GM19467 (cell line): ENCODE results near the gene FAM81B.

Experiments
- ATAC-seq: cut with Tn5 transposase; IDR thresholded peaks from one replicate; pipeline ENCODE4 v1.9.1; 2021; ENCODE audit warnings: mild to moderate bottlenecking, moderate library complexity; ENCODE audit not compliant: unreplicated experiment

FAM81B gene

DNA sequence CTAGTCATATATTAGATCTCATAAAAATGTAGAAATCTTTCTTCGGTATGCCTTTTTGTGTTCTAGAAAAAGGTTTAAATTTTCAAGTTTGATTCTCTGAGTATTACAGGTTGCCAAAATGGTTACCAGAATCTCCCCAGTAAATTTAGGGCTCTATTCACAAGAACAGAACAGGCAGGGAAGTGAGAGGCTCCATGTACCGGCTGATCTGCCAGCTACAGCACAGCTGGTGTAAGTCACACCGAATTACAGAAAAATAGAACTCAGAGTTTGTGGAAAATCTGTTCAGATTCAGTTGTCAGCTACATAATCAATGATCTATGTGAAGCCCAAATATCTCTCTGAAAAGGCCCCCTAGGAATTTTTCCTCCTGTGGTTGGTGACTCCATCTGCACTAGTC, 10.5 kb downstream of the FAM81B start:
- ATAC-seq, result no peak

DNA sequence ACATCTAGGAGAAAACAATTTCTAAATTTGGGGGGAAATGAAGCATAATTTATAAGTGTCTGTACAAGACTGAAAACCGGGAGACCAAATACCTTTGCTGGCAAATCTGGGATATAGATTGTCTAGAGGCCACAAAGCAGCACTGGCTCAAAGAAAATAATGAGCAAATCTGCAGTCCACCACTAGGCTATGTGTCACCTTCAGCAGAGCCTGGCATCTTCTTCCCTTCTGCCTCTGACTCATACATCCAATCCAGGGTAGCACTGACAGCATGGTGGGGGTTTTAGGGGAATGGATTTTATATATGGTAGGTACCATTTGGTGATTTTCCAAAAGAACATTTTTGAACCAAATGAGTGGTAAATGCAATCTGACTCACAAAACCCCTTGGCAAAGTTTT, 12.8 kb downstream of the FAM81B start:
- no peak for ATAC-seq

DNA sequence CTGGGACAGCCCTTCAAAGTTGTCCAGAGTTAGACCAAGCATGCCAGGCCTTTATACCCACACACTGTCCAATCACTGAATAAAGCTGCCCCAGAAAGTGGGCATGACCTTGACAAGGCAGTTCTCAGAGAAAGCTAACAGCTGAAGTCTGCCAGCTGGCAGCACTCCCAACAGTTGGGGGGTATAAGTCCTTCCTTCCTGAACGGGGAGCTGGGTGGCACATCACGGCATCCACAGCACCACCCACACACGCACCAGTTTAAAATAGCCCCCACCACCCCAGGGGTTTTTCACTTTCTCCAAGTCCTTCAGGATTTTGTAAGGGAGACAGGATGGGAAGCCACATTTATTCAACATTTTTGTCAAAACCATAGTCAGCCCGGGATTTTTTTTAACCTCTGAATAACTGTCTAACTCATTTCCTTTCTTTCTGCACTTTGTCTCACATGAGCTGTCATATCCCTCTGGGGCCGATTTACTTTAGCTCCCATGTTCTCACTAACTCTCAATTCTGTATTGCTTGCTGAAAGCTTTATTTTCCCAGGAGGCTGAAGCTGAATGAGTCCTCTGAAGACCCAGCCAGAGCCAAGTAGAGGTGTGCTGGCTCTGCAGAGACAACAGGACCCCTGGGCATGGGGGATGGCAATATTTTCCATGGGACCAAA, 15.4 kb downstream of the FAM81B start:
- ATAC-seq, result no peak

DNA sequence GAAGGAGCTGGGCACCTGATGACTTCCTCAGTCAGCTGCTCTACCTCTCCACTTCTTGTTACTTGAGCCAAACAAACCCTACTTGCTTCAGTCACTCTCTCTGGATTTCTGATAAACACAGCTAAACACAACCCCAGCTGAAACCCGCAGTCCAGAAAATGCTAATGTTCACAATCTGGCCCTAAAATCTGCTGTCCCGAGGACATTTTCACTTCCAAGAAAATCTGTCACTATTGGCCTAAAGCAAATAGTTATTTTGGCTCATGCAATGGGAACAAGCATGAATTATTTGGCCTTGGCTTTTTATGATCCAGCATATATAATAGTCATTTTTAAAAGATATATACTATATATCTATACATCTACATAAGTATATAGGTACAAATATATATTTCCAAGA, 19.1 kb downstream of the FAM81B start:
- no peak for ATAC-seq

DNA sequence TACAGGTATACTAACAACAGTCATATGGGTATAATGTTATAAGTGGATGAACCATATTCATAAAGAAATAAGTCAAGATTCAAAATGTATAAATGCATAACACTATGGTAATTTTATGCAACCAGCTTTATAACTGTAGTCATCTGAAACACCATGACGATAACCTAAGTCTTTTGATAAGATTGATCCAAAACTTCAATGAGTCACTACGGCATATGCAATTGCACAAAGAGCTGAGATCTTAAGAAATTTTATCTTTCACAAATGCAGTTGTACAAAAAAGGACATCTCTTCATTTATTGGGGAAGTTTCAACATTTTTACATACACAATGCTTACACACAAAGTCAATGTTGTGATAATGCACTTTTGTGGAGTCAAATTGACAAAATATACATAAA, 20.3 kb downstream of the FAM81B start:
- no peak for ATAC-seq

DNA sequence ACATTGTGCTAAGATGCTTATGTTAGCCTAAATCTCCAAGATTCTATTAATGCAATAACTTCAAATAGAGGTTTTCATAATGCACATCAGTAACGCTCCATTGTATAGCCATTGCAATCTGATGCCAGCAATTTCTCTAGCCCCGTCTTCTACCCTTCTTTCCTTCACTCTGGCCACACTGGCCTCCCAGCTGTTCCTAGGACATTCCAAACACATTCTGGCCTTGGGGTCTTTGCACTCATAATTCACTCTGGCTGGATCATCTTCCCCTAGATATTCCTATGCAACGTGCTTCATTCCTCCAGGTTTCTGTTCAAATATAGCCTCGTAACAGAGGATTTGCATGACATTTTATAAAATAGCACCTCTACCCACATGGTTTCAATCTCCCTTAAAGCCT, 23.3 kb downstream of the FAM81B start:
- ATAC-seq, result no peak

DNA sequence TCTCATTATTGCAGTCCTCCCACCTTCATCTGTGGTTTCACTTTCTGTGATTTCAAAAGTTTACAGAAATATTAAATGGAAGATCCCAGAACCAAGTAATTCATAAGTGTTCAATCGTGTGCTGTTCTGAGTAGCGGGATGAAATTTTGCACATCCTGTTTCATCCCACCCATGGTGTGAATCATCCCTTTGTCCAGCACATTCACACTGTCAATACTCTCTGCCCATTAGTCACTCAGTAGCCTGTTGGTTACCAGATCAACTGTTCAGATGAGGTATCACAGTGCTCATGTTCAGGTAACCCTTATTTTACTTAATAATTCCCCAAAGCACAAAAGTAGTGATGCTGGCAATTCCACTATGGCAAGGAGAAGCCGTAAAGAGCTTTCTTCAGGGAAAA, 26.8 kb downstream of the FAM81B start:
- no peak for ATAC-seq

DNA sequence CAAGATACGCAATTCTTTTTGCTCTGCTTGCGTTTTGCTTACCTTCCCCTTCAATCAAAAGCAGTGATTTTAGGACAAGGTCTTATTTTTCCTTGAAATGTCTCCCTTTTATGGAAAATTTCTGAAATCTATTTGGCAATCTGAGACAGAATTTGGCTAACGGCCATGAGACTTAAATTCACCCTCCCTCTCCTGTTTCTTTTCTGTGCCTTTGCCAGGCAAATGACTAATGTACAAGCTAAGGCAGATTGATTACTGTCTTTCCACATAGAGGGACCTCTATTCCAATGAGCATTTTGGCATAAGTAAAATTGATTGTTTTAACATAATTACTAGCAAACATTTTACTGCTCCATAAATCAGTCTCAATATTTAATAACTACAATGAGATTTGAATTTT, 31.7 kb downstream of the FAM81B start:
- ATAC-seq, result no peak

DNA sequence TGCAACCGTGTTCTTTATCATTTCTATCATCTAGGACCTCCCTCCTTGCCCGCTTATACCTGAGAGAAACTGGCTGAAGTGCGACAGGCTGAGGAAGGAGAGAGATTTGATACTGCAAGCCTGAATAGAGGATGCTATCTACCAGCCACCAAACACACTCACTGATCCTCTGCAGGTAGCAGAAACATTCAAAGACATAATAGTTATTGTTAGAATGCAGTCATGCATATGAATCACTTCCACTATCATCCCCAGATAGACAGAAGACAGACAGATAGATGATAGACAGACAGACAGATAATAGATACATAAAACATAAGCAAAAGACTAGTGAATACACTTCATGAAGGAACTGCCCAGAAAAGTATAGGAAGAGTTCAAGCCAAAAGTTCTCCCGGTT, 32.9 kb downstream of the FAM81B start:
- no peak for ATAC-seq

DNA sequence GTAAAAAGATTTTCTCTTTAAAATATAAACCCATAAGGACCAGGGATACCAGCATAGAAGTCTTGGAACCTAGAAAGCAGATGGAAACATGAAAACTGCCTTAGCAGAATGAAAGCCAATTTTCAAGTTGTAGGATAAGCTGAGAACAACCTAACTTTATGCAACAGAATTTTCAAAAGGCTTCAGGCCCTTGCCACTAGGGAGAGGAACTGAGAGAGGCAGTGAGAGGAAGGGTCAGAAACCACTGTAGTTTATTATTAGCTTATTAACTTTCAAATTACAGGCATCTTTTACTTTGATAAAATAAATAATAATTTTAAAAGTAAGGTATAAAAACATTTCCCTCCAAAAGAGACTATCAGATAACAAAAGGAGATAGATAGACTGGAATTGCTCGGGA, 33.4 kb downstream of the FAM81B start:
- peak; percentile 59 for ATAC-seq

DNA sequence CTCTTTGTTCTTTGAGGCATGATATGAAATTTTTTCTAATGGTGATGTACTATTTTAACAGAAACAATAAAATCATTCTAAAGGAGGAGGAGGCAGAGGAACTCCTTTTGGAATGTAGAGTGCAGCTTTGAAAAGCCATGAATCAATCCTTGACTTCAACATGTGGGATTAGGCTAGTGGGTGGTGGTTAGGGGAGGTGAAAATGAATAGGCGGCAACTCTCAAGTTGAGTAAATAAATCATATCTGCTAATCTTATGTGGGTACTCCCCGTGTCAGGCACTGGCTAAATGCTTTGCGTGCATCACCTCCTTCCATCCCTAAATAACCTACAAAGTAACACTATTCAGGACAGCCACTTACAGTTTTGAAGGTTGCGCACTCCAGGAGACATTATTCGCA, 35.1 kb downstream of the FAM81B start:
- ATAC-seq, result no peak

DNA sequence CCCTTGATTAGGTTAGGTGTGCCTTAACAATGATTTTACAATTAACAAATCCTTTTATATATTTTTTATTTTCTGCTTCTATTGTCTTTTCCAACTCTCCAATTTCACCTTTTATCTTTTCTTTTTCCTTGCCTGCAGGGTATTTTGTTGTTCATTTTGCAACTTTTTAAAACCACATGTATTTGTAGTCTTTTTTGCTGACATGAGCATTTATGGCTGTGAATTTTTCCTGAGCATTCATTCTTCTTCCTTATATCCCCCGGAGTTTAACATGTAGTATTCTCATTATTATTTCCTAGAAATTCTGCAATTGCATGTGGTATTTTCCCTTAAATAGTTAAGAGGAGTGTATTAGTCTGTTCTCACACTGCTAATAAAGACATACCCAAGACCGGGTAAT, 41.6 kb downstream of the FAM81B start:
- no peak for ATAC-seq

DNA sequence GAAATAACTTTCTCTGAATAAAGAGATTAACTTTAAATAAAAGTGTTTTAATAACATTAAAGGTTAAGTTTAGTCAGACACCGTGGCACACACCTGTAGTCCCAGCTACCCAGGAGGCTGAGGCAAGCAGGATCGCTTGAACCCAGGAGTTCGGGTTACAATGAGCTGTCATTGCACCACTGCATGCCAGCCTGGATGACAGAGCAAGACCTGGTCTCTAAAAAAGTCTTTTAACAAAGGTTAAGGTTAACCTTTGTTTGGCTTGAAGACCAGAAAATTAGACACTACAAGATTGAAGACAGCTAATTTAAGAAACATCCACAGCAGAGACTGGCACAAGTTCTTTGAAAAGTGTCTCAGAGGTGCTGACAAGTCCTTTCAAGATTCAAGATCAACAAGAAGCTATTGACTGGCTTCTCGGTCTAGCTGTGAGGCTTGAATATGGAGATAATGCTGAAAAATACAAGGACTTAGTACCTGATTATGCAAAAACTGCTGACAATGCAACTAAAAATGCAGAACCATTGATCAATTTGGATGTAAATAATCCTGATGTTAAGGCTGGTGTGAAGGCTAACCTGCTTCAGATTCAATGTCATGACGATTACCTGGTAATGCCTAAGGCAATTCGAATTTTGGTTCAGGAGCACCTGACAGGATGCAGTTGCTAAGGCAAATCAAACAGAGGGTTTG, 48.8 kb downstream of the FAM81B start:
- ATAC-seq, result no peak

DNA sequence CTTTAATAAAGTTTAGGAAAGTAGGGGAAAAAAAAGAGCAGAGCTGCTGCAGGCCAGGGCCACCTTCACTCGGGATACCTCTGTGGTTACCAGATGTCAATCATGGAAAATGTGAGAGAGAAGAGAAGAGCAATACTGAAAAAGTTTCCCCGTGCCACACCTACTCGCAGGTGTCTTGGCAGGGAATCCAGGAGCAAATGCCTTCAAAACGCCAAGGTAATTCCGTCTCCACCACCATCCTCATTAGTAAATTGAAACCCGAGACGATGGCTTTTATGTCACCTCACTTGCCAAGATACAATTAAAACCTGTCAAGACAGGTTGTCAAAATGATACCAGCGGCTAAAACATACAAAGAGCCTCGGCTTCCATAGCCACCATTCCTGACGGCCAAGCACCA, 49.7 kb downstream of the FAM81B start:
- ATAC-seq, result no peak

DNA sequence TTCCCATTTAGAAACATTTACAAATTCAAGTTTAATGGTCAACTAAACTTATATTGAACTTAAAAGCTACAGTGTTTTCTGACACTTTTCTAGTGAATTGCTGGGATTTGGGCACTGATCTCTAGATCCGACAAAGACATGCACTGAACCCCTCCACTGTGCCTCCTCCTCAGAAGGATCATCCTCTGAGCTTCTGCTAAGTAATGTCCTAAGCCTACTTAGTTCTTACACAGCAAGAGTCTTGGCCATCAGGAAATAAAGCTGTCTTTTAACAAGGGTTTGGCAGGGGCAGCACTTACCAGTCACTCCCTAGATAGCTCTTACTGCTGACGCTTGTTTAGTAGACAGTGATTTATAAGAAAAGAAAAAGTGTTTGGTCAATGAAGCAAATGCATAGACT, 50.5 kb downstream of the FAM81B start:
- ATAC-seq, result no peak

DNA sequence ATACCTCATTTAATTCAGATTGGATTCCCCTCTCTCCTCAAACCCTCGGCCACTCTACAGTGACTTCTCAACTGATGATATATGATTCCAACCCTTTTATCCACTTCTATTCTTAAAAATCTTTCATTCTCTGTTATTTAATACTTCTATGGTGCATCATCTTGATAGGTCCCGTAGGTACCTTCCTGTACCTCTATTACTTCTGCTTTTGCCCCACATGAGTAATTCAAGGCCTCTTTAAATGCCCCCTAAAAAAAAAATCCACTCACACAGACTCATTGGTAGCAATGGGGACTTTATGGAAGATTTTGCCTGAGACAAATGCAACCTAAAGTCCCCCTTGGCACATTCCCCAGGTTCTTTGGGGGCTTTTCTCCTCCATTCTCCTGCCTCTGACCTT, 54.3 kb downstream of the FAM81B start:
- ATAC-seq, result no peak

DNA sequence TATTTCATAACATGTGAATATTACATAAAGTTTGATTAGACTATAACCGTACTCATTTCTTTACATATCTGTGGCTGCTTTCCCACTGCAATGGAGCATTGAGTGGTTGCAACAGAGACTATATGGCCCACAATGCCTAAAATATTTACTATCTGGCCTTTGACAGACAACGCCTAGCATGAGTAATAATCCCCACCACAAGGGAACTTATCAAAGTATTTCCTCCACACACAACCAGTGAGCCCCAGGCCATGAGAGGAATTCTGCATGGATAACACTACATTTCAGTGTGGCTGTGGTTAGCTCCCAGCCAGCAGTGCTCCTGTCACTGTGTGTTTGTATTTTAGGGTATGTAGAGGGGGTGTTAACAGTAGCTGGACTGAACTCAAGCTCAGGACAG, 54.8 kb downstream of the FAM81B start:
- no peak for ATAC-seq

DNA sequence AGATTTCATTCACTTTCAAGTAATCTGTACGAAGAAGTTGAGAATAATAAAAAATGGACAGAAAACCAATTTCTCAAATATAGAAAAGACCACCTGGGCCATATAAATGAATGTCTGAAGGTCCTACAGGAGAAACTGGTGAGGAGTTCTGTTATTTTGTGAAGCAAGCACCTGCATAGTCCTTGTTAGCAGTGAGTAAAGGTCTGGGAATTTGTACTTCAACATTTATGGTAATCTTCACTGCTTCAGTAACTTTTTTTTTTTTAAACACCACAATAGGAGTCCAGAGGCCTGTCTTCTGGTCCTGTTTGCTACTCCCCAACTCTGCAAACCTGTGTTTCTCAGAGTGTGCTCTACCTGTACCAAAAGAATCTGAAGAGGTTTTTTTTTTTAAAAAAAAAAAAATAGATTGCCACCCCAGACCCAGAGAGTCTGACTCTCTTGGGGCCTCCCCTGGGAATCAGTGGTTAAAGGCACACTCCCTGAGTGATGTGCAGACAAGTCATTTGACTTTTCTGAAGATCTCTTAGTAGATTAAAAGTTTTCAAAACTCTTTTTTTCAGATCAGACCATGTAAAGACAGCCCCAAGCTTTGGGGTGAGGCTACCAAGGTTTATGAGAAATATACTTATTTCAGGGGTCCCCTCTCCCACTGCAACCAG, 55.5 kb downstream of the FAM81B start:
- no peak for ATAC-seq

DNA sequence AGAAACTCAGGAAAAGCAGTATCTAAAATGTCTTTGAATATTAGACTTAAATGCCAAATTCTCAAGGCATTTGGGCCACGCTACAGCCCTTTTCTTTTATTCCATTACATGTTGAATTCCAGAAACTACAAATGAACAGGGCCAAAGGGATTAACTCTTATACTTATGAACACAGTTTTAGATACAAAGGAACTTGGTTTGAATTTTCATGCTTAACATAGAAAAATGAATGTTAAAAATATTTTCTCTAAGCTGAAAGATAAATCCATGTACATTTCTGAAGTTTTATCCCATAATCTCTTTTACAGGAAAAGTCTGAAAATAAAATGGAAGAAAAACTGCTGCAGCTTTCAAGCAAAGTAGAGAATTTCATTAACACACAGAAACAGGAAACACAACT, 56.8 kb downstream of the FAM81B start:
- ATAC-seq, result no peak

DNA sequence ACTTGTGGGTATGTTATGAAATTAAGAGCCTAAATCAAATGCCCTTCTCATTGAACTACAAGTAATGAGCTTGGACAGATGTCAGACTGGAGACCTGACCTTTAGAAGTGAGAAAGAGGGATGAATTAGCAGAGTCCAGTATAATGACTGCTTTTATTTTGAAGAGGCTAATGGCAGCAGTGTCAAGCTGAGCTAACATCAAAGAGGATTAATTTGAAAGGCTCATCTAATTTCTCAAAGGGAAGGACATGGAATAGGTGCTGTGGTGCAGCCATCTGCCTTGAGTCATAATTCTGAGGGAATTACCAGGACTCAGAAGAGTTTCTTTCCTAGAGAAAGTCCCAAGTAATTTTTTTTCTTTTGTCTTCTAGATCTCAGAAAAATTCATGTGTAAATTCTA, 57.6 kb downstream of the FAM81B start:
- no peak for ATAC-seq

DNA sequence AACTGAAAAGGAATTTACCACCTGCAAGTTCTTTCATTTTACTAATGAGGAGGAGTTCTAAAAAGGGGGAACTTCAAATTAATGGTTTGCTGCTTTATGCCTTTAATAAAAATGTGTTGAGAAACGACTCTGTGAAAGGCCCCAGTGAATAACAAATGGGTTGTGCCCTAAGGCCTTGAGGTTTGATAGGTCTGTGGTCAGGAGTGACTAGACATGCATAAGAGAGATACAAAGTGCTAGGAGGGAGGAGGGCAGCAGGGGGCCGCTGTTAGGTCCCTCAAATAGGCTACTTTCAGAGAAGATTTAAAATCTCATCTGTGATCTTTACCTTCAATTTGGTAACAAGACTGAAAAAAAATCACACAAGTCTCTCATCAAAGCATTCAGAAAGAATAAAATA, 58.3 kb downstream of the FAM81B start:
- no peak for ATAC-seq

DNA sequence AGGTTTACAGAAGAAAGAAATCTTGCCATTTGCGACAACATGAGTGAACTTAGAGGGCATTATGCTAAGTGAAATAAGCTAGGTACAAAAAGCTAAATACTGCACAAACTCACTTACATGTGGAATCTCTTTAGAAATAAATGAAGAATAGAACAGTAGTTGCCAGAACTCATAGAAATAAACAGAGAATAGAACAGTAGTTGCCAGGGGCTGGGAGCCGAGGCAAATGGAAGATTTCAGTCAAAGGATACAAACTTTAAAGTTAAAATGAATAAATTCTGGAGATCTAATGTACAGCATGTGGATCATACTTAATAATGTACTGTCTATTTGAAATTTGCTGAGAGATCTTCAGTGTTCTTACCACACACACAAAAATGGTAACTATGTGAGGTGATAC, 63.4 kb downstream of the FAM81B start:
- ATAC-seq, result no peak
